HG03139 (cell line): ENCODE results near the gene SSH3.

Experiments
- ATAC-seq: cut with Tn5 transposase; IDR thresholded peaks from one replicate; pipeline ENCODE4 v1.9.1; 2021; ENCODE audit not compliant: unreplicated experiment

The SSH3 gene

GRCh38 chr11:67267188-67268080 is 35.9 kb upstream of the SSH3 start:
- ATAC-seq: no peak

- ATAC-seq: no peak
Observed at GRCh38 chr11:67268081-67268961, 35.0 kb upstream of the SSH3 start.

DNA sequence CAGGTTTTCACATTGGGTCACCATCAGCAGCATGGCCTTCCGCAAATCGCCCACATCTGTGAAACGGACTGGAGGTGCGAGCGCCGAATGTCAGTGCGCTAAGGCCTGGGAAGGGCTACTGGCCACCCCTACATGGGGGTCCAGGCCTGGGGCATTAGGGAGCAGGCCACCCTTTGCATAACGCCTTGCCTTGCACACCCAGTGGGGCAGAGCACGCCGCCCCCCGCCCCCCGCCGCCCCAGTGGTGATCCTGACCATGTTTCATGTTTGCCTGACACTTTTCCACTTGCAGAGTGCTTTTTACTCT is 34.4 kb upstream of the SSH3 start:
- no peak for ATAC-seq

DNA sequence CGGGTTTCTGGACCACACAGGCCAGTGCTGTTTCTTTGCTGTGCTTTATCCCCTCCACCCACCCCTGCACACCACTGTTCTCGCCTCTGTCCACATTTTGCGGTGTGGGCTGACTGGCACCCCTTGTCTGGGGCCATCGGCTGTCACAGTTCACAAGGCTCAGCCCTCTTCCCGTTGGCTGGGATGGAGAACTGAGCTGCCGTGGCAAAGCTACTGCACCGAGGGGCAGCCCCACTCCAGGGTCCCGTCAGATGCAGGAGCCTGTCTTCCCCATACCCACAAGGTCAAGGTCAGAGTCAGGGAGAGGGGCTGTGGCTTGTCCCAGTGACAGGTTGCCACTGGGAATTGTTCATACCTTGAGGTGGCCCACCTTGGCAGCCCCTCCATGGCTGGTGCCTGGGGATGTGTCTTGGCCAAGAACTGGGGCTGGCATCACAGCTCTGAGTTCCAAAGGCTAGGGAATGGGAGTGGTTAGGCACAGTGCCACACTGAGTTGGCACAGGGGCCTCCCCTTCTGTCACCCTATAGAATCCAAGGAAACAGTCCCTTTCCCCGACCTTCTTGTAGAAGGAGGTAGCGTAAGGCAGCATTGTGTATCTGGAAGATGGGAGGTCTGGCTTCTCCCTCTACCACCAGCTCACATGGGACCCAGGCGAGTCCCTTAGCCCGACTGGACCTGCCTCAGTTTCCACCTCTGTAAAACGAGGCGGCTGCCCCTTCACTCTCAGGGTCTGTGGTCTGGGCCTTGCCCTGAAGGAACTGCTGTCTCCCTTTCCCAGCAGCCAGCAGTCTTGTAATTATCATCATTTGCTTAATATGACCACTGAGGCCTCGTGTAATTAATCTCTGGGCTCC is 33.7 kb upstream of the SSH3 start:
- no peak for ATAC-seq

DNA sequence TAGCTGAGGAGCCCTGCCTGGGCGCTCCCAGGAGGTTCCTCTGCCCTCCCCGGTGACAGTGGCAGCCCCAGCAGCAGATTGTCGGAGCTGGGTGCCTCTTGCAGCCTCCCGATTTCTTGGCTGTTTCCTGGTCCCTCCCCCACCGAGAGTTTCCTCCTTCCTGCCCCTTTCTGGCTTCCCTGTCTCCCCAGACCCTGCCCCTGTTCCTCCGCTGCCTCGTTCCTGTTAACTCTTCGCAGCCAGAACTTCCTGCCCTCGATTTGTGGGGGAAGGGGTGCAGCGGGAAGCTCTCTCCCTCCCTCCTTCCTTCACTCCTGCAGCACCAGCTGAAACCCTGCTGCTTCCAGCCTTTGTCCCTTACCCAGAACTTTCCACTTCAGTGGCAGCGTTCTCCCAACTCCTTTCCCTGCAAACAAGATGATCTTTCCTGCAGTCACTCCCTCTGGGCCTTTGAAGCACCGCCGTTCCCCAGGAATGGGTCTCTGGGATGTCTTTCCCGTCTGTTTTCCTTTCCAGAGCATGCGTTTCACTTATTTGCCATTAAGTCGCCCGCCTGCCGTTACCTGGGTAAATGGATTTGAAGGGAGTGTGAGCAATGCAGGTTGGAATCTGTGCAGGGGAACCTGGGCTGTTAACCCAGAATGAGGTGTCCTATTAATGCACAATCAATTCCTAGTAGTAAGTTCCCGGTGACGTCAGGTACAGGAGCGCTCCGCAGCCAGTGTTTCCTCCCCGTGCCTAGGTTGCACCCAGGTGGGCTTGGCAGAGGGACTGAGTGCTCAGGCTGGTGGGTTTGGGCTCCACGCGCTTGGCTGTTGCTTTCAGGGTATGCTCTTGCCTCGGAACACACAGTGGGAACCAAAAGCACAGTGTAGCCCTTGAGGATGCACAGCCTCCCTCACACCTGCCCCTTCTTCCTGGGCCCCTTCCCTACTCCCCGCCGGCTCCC is 32.8 kb upstream of the SSH3 start:
- no peak for ATAC-seq

DNA sequence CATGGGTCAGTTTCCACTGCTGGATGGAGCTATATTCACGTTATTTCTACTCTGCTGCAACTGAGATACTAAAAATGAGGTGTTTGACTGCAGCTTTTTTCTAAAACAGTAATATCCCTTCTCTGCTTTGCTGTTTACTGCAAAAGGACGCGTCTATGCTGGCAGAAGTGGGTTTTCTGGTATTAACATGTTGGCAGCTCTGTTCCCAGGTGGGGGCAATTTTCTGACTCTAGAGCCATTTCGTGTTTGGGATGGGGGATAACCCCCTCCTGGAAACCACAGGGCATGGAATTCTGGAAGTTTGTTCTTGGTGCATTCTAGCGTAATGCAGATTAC is 32.2 kb upstream of the SSH3 start:
- ATAC-seq: no peak

DNA sequence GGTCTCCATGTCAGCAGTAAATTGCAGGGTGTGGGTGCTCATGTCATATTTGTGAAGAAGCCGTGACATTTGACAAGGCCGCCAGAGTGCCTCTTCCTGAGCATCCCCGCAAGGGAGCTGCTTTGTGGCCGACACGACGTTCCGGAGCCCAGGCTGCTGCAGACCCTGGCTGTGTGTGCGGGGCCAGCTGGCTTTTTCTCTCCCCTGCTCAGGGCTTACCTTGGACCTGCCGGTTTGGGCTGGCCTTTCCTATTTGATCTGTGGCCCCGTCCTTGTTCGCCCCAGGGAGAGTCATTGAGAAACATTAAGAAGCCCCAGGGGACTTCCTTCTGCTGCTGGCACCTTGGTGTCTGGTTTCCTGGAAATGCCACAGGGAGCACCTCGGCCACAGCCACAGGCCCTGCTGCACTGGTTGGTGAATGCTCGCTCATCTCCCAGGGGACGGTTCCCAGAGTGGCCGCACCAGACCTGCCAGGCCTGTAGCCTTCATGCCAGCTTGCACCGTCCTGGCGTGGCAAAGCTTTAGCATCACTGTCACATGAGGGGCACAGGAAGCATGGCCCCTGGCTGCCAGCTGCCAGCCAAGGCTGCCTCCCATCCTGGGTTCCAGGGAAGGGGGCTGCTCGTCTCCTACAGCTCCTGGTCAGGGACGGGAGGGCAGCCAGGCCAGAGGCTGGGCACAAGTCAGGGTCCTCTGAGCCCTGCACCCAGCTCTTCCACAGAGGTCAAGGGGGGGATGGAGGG is 31.6 kb upstream of the SSH3 start:
- no peak for ATAC-seq

GRCh38 chr11:67272327-67273259 is 30.7 kb upstream of the SSH3 start:
- ATAC-seq: no peak

DNA sequence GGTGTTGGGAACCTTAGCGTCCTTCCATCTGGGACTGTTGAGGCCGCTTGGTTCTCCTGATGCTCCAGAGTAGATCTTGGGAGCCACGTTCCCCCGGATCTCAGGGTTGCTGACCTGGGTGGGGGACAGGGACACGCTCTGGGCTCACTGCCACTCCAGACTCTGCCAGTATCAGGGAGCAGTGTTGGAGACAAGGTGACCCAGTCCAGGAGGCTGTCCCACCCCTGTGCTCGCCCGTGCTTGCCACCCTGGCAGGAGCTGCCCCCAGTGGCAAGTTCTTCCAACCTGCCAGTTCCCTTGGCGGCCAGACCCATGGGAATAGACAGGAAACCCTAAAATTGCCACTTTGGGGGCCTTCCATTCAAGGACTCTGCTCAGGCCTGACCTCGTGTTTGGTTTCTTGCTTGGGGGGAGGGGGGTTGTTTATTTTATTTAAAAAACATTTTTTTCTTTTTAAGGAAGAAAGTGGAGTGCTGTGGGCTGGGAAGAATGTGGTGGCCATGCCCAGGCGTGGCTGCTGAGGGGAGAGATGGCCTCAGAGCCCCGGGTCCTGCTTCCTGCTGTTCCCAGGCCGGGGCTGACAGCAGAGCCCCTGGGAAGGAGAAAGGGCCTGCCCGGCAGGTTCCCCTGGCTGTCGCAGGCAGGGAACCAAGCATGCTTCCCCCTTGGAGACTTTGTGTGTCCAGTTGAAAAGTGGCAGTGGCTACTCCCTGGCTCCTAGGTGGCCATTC is 29.9 kb upstream of the SSH3 start:
- no peak for ATAC-seq

DNA sequence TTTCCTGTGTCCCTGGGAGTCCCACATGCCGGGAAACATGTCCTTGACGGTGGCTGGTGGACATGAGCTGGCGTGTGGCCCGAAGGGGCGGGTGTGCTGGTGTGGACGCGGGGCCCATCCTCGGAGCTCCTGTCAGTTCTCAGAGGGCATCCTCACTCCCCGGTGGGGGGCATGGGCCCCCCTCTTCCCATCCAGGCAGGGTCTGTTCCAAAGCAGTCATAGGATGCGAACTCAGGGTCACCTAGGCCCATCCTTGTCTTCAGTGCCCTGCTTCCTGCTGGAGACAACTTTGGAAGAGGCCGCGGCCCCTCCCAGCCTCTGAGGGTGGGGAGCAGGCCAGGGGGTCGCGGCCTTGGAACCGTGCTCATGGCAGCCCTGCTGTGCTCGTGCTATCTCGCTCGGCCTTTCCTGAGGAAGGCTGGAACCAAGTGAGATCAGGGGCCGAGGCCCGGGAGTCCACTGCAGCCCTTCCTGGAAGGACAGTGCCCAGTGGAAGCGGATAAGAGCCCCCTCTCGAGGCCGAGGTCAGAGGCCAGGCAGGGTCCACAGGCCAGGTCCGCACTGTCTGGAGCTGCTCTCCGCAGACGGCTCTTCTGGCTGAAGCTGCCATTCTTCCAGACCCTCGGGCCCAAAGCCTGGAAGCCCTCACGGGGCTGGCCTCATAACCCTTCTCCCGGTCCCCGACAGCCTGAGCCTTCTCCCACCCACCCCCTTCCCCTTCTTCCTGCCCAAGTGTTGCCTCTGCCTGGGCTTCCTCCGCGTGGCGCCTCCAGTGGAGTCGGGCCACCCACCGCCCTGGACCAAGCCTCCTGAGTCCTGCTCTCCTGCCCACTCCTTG is 28.3 kb upstream of the SSH3 start:
- no peak for ATAC-seq

- no peak for ATAC-seq
Observed at GRCh38 chr11:67275606-67276409, 27.5 kb upstream of the SSH3 start.

DNA sequence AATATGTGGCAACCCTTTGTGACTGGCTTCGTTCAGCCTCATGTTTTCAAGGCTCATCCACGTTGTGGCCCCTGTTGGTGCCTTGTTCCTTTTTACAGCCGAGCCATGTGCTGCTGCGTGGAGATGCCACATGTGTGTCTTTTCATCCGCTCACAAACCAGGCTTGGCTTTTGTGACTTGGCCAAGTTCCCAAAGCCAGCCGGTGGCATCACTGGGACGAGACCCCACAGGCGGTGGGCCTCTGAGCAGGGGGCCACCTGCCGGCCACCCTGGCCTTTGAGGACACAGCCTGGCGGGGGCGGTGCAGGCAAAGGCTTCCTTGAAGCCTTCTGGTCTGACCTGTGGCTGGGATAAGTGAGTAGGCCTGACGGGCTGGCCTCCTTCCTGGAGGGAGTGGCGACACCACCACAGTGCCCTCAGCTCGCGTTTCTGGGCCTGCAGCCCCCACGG is 26.5 kb upstream of the SSH3 start:
- ATAC-seq: peak; percentile 13

- ATAC-seq: peak; percentile 62
Observed at GRCh38 chr11:67277231-67277961, 25.9 kb upstream of the SSH3 start.

DNA sequence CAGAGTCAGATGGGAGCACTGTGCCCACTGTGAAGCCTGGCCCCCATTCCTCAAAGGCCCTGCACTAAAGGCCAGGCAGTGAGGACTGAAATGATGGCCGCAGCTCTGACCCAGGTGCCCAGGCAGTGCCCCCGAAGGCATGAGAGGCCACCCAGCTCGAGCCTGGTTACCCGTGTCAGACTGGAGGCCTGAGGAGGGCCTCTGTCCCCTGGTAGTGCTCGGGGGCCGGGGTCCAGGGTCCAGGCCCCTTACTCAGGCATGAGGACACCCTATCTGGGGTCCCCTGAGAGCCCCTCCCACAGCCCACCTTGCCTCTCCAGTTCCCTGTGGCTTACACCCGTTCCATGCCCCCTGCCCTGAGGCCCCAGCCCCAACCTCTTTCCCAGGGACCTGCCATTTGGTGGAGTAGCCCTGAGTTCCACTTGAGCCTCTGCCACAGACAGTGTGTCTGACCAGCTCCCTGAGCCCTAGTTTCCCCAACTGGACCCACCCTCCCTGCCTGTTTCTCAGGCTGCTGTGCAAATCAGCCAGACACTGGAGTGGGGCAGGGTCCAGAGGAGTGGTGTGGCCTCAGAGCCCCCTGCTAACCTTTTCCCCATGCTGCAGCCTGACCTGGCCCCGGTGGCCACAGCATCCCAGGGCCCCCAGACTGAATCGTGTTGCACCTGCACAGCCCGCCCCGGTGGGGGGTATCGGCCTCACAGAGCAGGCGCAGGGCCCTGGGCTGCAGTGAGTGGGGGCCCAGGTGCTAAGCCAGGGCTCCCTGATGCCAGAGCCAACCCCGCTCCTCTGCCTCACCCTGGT is 25.0 kb upstream of the SSH3 start:
- no peak for ATAC-seq
